Measurements from ENCODE around the gene PSMC6.

DNA sequence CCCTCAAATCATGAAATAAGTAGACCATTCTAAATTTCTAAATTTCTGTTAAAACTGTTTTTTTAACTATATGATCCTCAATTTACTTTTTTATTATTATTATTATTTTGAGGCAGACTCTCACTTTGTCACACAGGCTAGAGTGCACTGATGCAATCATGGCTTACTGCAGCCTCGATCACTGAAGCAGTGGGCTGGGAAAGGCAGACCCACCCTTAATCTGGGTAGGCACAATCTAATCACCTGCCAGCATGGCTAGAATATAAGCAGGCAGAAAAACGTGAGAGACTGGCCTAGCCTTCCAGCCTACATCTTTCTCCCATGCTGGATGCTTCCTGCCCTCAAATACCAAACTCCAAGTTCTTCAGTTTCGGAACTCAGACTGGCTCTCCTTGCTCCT is 14.0 kb upstream of the PSMC6 start:
- TF ChIP-seq, protein P1, sequence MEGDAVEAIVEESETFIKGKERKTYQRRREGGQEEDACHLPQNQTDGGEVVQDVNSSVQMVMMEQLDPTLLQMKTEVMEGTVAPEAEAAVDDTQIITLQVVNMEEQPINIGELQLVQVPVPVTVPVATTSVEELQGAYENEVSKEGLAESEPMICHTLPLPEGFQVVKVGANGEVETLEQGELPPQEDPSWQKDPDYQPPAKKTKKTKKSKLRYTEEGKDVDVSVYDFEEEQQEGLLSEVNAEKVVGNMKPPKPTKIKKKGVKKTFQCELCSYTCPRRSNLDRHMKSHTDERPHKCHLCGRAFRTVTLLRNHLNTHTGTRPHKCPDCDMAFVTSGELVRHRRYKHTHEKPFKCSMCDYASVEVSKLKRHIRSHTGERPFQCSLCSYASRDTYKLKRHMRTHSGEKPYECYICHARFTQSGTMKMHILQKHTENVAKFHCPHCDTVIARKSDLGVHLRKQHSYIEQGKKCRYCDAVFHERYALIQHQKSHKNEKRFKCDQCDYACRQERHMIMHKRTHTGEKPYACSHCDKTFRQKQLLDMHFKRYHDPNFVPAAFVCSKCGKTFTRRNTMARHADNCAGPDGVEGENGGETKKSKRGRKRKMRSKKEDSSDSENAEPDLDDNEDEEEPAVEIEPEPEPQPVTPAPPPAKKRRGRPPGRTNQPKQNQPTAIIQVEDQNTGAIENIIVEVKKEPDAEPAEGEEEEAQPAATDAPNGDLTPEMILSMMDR (IDR thresholded peaks at IDR 0.05; ENCODE audit: low read depth, low read length, poor library complexity, severe bottlenecking), result no peak
- no peak for TF ChIP-seq EZH2phosphoT487 (IDR thresholded peaks at IDR 0.05; ENCODE audit: borderline replicate concordance, low read length)
